Smooth muscle cell (in vitro differentiated cells): ENCODE measurements around the gene GIGYF2. TPM values are rescaled to one million over a fixed set of nuclear protein-coding genes. Genes with fewer than 3 reads are reported as not detected.
A peak's percentile ranks its signal among the peaks of the same experiment; 100 is the strongest.
"Not testable (repeated sequence)": the region's sequence is repeated elsewhere in the genome, so short reads cannot be mapped to it uniquely, and the experiment has no call there.

Experiments
- DNase-seq: peaks from one replicate; lab custom pipeline; 2025; ENCODE audit not compliant: unreplicated experiment; lab: John Stamatoyannopoulos, UW
- H2AFZ ChIP-seq: fragments of 200-600 bp; sonication (generic); 2 replicates; pipeline ENCODE4 v1.6.0; 2016; ENCODE audit warnings: antibody characterized with exemption, low read depth, mild to moderate bottlenecking
- H3F3A ChIP-seq: fragments of 200-600 bp; sonication (generic); 2 replicates; pipeline ENCODE4 v1.6.0; 2017; ENCODE audit warnings: antibody characterized with exemption, low read depth
- H3K27ac ChIP-seq: fragments of 200-600 bp; sonication (generic); 2 replicates; pipeline ENCODE4 v1.5.1; 2016; ENCODE audit warnings: low read depth, mild to moderate bottlenecking
- H3K27me3 ChIP-seq: fragments of 200-600 bp; sonication (generic); 2 replicates; pipeline ENCODE4 v1.6.1; 2016; ENCODE audit warnings: low read depth, mild to moderate bottlenecking
- H3K36me3 ChIP-seq: fragments of 200-600 bp; sonication (generic); 2 replicates; pipeline ENCODE4 v1.5.1; 2016; ENCODE audit warnings: low read depth
- H3K4me1 ChIP-seq: fragments of 200-600 bp; sonication (generic); 2 replicates; pipeline ENCODE4 v1.5.1; 2016; ENCODE audit warnings: low read depth
- H3K4me2 ChIP-seq: fragments of 200-600 bp; sonication (generic); 2 replicates; pipeline ENCODE4 v1.6.0; 2016; ENCODE audit warnings: mild to moderate bottlenecking
- H3K4me3 ChIP-seq: fragments of 200-600 bp; sonication (generic); 2 replicates; pipeline ENCODE4 v1.5.1; 2016; ENCODE audit warnings: mild to moderate bottlenecking
- H3K79me2 ChIP-seq: fragments of 200-600 bp; sonication (generic); 2 replicates; pipeline ENCODE4 v1.6.0; 2016; ENCODE audit warnings: low read depth, mild to moderate bottlenecking
- H3K9ac ChIP-seq: fragments of 200-600 bp; sonication (generic); 2 replicates; pipeline ENCODE4 v1.6.0; 2016; ENCODE audit warnings: low read depth
- H3K9me3 ChIP-seq: fragments of 200-600 bp; sonication (generic); replicated peaks from 2 replicates; pipeline ENCODE4 v1.5.1; 2016; ENCODE audit warnings: low read depth
- H4K20me1 ChIP-seq: fragments of 200-600 bp; sonication (generic); 2 replicates; pipeline ENCODE4 v1.6.0; 2016; ENCODE audit warnings: low read depth
- CTCF ChIP-seq: fragments of 200-600 bp; sonication (generic); IDR thresholded peaks from 2 replicates; pipeline ENCODE4 v1.5.1; 2017; ENCODE audit warnings: borderline replicate concordance, mild to moderate bottlenecking, antibody characterized with exemption; ENCODE audit not compliant: insufficient read depth, poor library complexity, severe bottlenecking
- WGBS: methylation state at CpG from one replicate; pipeline ENCODE4 v1.1.7; 2016; ENCODE audit warnings: low lambda C conversion rate; 5-methylcytosine and 5-hydroxymethylcytosine counted together
- polyA plus RNA-seq: library from polyadenylated mRNA; unstranded; fragments of >200 nt; fragmentation: Nextera tagmentation; extraction: Ambion mirVana; gene quantifications from 2 replicates; pipeline ENCODE4 v1.2.1, GENCODE V29; 2016
- total RNA-seq: library from RNA; depleted of rRNA; stranded (reverse); fragments of >200 nt; gene quantifications from 2 replicates; pipeline ENCODE4 v1.2.3, GENCODE V29; 2014

Gene GIGYF2
- total and polyA plus RNA-seq, 2 experiments from 2014 or later, result 16.2 to 57.6 TPM

- Histone ChIP-seq H3K79me2 (no peaks in the 10 kb centered on the region), H3K4me1 (no peaks in the 10 kb centered on the region), H3K9me3 (no peaks in the 10 kb centered on the region), H3K4me2 (no peak overlapping the region), H3K4me3 (no peak overlapping the region), H2AFZ (no peak overlapping the region), H3K27me3 (no peaks in the 10 kb centered on the region), H3K27ac (no peak overlapping the region), H3K36me3 (no peaks in the 10 kb centered on the region), H3K9ac (no peak overlapping the region), H3F3A (no peaks in the 10 kb centered on the region), H4K20me1 (no peaks in the 10 kb centered on the region)
- DNase-seq, result no peak
- 89% methylated on average over 3 of the region's 3 CpGs for WGBS
- no peak for TF ChIP-seq CTCF
Observed at GRCh38 chr2:232689152-232689910, 7.8 kb upstream of the GIGYF2 start.

GRCh38 chr2:232691117-232691516 is 6.0 kb upstream of the GIGYF2 start:
- not testable (repeated sequence) for H3K27me3 ChIP-seq, H3K4me1 ChIP-seq, H3F3A ChIP-seq, H3K4me2 ChIP-seq, DNase-seq, H3K9ac ChIP-seq, H3K9me3 ChIP-seq, H4K20me1 ChIP-seq, H3K79me2 ChIP-seq, H2AFZ ChIP-seq, H3K36me3 ChIP-seq, H3K4me3 ChIP-seq, H3K27ac ChIP-seq
- WGBS, result 94% methylated on average over 13 of the region's 13 CpGs

GRCh38 chr2:232693344-232693743 is 3.8 kb upstream of the GIGYF2 start:
- peaks cover 10% of the 10 kb centered on the region for H3K79me2 ChIP-seq
- no peaks in the 10 kb centered on the region for H3K36me3 ChIP-seq
- WGBS, result 90% methylated on average over 4 of the region's 4 CpGs
- DNase-seq, result no peak
- no peaks in the 10 kb centered on the region for H3F3A ChIP-seq
- peaks cover 2% of the 10 kb centered on the region for H4K20me1 ChIP-seq
- peaks cover 3% of the 10 kb centered on the region for H3K4me1 ChIP-seq
- no peak overlapping the region for H3K9ac ChIP-seq
- H3K4me3 ChIP-seq, result no peak overlapping the region
- no peak overlapping the region for H3K27ac ChIP-seq
- TF ChIP-seq CTCF, result no peak
- no peaks in the 10 kb centered on the region for H3K9me3 ChIP-seq
- H3K4me2 ChIP-seq, result no peak overlapping the region
- no peak overlapping the region for H2AFZ ChIP-seq
- no peaks in the 10 kb centered on the region for H3K27me3 ChIP-seq

GRCh38 chr2:232696609-232697058 is 497 bp upstream of the GIGYF2 start:
- H3K79me2 ChIP-seq, result peaks cover 42% of the 10 kb centered on the region
- H3K36me3 ChIP-seq, result no peaks in the 10 kb centered on the region
- WGBS, result 52% methylated on average over 10 of the region's 10 CpGs
- H3K27me3 ChIP-seq, result no peaks in the 10 kb centered on the region
- H3F3A ChIP-seq, result no peaks in the 10 kb centered on the region
- peaks cover 34% of the 10 kb centered on the region for H4K20me1 ChIP-seq
- H3K4me2 ChIP-seq, result peak overlapping the region; percentile 93
- H3K9ac ChIP-seq, result no peak overlapping the region
- H3K27ac ChIP-seq, result peak overlapping the region; percentile 94
- H2AFZ ChIP-seq, result peak overlapping the region; percentile 73
- H3K4me1 ChIP-seq, result peaks cover 25% of the 10 kb centered on the region
- no peak for TF ChIP-seq CTCF
- DNase-seq, result no peak
- H3K4me3 ChIP-seq, result peak overlapping the region; percentile 97
- no peaks in the 10 kb centered on the region for H3K9me3 ChIP-seq
